ENCODE measurements around the gene CNOT3. TPM values are rescaled to one million over a fixed set of nuclear protein-coding genes. Genes with fewer than 3 reads are reported as not detected.

Gene CNOT3
- total and polyA plus RNA-seq, 2 donors: 7.6 to 27.8 TPM

DNA sequence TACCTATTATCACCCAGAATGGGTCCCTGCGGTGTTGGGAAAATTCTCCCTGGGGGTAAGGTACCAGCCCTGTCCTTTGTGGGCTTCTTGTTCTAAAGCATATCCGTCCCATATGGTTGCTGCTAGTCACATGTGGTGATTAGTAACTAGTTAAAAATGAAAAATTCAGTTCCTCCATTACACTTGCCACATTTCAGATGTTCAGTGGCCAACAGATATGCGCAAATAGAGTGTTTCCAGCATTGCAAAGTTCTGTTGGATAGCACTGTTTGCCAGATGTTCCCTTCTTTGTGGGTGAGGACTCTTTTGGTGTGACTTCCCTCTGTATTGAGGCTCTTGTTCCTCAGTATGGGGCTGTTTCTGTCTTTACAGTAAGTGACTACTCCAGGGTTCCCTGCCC is 3.8 kb downstream of the CNOT3 start:
- H3K27ac ChIP-seq (ENCODE audit: low read depth in 1 of 2, low read length in 1 of 2): no peak overlapping the region
- no peaks in the 10 kb centered on the region for H3K9me3 ChIP-seq (ENCODE audit: control insufficient read depth in 2 of 2, insufficient read depth in 1 of 2, low read length in 1 of 2)
- 96% methylated on average over 3 of the region's 3 CpGs for WGBS
- no peak for DNase-seq (ENCODE audit: low read depth in 6 of 9, low spot score in 9 of 9)
- peaks cover 61 to 70% of the 10 kb centered on the region in 2 donors for H3K36me3 ChIP-seq (ENCODE audit: control insufficient read depth in 2 of 2, insufficient read depth in 2 of 2, low read length in 1 of 2)
- no peak overlapping the region for H3K4me3 ChIP-seq (ENCODE audit: low read length in 2 of 2)
- H3K27me3 ChIP-seq (ENCODE audit: control insufficient read depth in 2 of 2, insufficient read depth in 1 of 2, low read length in 1 of 2): no peaks in the 10 kb centered on the region
- H3K4me1 ChIP-seq (ENCODE audit: control insufficient read depth in 2 of 2, insufficient read depth in 2 of 2, low read length in 2 of 2): peaks cover 21 to 26% of the 10 kb centered on the region in 2 donors

DNA sequence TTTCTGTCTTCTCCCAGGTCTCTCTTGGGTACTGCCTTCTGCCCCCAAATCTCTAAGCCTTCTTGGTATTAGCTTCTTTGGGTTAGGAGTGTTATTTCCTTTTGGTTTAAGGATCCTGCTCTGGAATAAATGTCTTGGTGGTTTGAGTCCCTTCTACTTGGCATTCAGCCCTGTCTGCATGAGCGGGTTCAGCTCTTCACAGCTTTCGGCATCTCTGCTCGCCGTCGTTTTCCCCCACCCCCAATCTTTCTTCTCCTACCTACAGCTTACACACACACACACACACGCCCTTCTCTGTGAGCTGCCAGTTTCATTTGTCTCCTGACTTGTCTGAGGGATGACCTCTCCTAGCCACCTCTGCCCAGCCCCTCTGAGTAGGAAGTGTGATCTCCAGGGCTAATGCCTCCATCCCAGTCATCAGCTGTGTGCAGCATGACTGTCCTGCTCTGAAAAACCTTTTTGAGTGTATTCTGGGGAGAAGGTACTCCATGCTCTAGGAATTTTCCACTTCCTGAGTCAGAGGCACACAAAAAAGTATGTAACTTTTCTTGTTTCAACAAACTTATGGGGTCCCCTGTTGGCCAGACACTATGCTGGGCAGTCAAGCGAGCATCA is 4.7 kb downstream of the CNOT3 start:
- no peak for DNase-seq (ENCODE audit: low read depth in 6 of 9, low spot score in 9 of 9)
- Histone ChIP-seq H3K36me3 (ENCODE audit: control insufficient read depth in 2 of 2, insufficient read depth in 2 of 2, low read length in 1 of 2) (peaks cover 70 to 79% of the 10 kb centered on the region in 2 donors), H3K4me1 (ENCODE audit: control insufficient read depth in 2 of 2, insufficient read depth in 2 of 2, low read length in 2 of 2) (peaks cover 21 to 22% of the 10 kb centered on the region in 2 donors), H3K9me3 (ENCODE audit: control insufficient read depth in 2 of 2, insufficient read depth in 1 of 2, low read length in 1 of 2) (no peaks in the 10 kb centered on the region), H3K27me3 (ENCODE audit: control insufficient read depth in 2 of 2, insufficient read depth in 1 of 2, low read length in 1 of 2) (no peaks in the 10 kb centered on the region), H3K4me3 (ENCODE audit: low read length in 2 of 2) (no peak overlapping the region), H3K27ac (ENCODE audit: low read depth in 1 of 2, low read length in 1 of 2) (no peak overlapping the region)
- WGBS: 90% methylated on average over 7 of the region's 7 CpGs

- H3K4me3 ChIP-seq (ENCODE audit: low read length in 2 of 2): no peak overlapping the region
- no peaks in the 10 kb centered on the region for H3K9me3 ChIP-seq (ENCODE audit: control insufficient read depth in 2 of 2, insufficient read depth in 1 of 2, low read length in 1 of 2)
- 98% methylated on average over 28 of the region's 28 CpGs for WGBS
- no peak for DNase-seq (ENCODE audit: low read depth in 6 of 9, low spot score in 9 of 9)
- H3K36me3 ChIP-seq (ENCODE audit: control insufficient read depth in 2 of 2, insufficient read depth in 2 of 2, low read length in 1 of 2): peaks cover 86 to 97% of the 10 kb centered on the region in 2 donors
- no peak overlapping the region for H3K27ac ChIP-seq (ENCODE audit: low read depth in 1 of 2, low read length in 1 of 2)
- no peaks in the 10 kb centered on the region for H3K27me3 ChIP-seq (ENCODE audit: control insufficient read depth in 2 of 2, insufficient read depth in 1 of 2, low read length in 1 of 2)
- H3K4me1 ChIP-seq (ENCODE audit: control insufficient read depth in 2 of 2, insufficient read depth in 2 of 2, low read length in 2 of 2): peaks cover 0 to 2% of the 10 kb centered on the region in 2 donors
These were observed 8.1 kb downstream of the CNOT3 start for GRCh38 chr19:54145541-54146158.

DNA sequence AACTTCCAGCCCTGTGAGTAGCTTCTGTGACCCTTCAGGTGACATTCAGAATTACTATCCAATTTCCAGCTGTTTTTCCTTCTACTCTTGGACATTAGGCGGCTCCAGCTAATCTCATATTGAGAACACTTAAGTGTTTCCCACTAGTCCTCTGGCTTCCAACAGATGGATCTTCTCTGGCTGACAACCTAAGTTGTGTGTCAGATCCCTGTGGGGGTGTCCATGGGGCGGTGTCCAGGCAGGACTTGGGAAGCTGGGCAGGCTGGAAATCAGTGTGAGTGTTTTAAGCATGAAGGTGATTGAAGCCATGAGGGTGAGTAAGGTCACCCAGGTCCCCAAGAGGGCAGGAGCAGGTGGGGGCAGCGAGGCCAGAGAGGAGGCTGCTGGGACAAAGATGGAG is 10.1 kb downstream of the CNOT3 start:
- Histone ChIP-seq H3K36me3 (ENCODE audit: control insufficient read depth in 2 of 2, insufficient read depth in 2 of 2, low read length in 1 of 2) (peaks cover 92 to 95% of the 10 kb centered on the region in 2 donors), H3K27ac (ENCODE audit: low read depth in 1 of 2, low read length in 1 of 2) (no peak overlapping the region), H3K4me3 (ENCODE audit: low read length in 2 of 2) (no peak overlapping the region), H3K27me3 (ENCODE audit: control insufficient read depth in 2 of 2, insufficient read depth in 1 of 2, low read length in 1 of 2) (no peaks in the 10 kb centered on the region), H3K9me3 (ENCODE audit: control insufficient read depth in 2 of 2, insufficient read depth in 1 of 2, low read length in 1 of 2) (no peaks in the 10 kb centered on the region), H3K4me1 (ENCODE audit: control insufficient read depth in 2 of 2, insufficient read depth in 2 of 2, low read length in 2 of 2) (no peaks in the 10 kb centered on the region)
- WGBS: 98% methylated on average over 3 of the region's 3 CpGs
- no peak for DNase-seq (ENCODE audit: low read depth in 6 of 9, low spot score in 9 of 9)

DNA sequence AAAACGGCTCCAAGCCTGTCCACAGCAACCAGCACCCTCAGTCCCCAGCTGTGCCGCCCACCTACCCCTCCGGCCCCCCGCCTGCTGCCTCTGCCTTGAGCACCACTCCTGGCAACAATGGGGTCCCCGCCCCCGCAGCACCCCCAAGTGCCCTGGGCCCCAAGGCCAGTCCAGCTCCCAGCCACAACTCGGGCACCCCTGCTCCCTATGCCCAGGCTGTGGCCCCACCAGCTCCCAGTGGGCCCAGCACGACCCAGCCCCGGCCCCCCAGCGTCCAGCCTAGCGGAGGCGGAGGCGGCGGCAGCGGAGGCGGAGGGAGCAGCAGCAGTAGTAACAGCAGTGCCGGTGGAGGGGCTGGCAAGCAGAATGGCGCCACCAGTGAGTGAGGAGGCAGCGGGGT is 10.6 kb downstream of the CNOT3 start:
- H3K36me3 ChIP-seq (ENCODE audit: control insufficient read depth in 2 of 2, insufficient read depth in 2 of 2, low read length in 1 of 2): peaks cover 92 to 95% of the 10 kb centered on the region in 2 donors
- 96% methylated on average over 19 of the region's 19 CpGs for WGBS
- no peak overlapping the region for H3K4me3 ChIP-seq (ENCODE audit: low read length in 2 of 2)
- DNase-seq (ENCODE audit: low read depth in 6 of 9, low spot score in 9 of 9): no peak
- no peak overlapping the region for H3K27ac ChIP-seq (ENCODE audit: low read depth in 1 of 2, low read length in 1 of 2)
- H3K9me3 ChIP-seq (ENCODE audit: control insufficient read depth in 2 of 2, insufficient read depth in 1 of 2, low read length in 1 of 2): no peaks in the 10 kb centered on the region
- H3K4me1 ChIP-seq (ENCODE audit: control insufficient read depth in 2 of 2, insufficient read depth in 2 of 2, low read length in 2 of 2): peaks cover 0 to 1% of the 10 kb centered on the region in 2 donors
- H3K27me3 ChIP-seq (ENCODE audit: control insufficient read depth in 2 of 2, insufficient read depth in 1 of 2, low read length in 1 of 2): no peaks in the 10 kb centered on the region

GRCh38 chr19:54149021-54149812 is 11.7 kb downstream of the CNOT3 start:
- H3K27ac ChIP-seq (ENCODE audit: low read depth in 1 of 2, low read length in 1 of 2): peak overlapping the region in 1 of 2 donors; percentile 12
- no peaks in the 10 kb centered on the region for H3K27me3 ChIP-seq (ENCODE audit: control insufficient read depth in 2 of 2, insufficient read depth in 1 of 2, low read length in 1 of 2)
- no peak for DNase-seq (ENCODE audit: low read depth in 6 of 9, low spot score in 9 of 9)
- H3K4me1 ChIP-seq (ENCODE audit: control insufficient read depth in 2 of 2, insufficient read depth in 2 of 2, low read length in 2 of 2): peaks cover 7 to 12% of the 10 kb centered on the region in 2 donors
- H3K36me3 ChIP-seq (ENCODE audit: control insufficient read depth in 2 of 2, insufficient read depth in 2 of 2, low read length in 1 of 2): peaks cover 92 to 95% of the 10 kb centered on the region in 2 donors
- H3K9me3 ChIP-seq (ENCODE audit: control insufficient read depth in 2 of 2, insufficient read depth in 1 of 2, low read length in 1 of 2): no peaks in the 10 kb centered on the region
- H3K4me3 ChIP-seq (ENCODE audit: low read length in 2 of 2): no peak overlapping the region
- WGBS: 89% methylated on average over 12 of the region's 12 CpGs

DNA sequence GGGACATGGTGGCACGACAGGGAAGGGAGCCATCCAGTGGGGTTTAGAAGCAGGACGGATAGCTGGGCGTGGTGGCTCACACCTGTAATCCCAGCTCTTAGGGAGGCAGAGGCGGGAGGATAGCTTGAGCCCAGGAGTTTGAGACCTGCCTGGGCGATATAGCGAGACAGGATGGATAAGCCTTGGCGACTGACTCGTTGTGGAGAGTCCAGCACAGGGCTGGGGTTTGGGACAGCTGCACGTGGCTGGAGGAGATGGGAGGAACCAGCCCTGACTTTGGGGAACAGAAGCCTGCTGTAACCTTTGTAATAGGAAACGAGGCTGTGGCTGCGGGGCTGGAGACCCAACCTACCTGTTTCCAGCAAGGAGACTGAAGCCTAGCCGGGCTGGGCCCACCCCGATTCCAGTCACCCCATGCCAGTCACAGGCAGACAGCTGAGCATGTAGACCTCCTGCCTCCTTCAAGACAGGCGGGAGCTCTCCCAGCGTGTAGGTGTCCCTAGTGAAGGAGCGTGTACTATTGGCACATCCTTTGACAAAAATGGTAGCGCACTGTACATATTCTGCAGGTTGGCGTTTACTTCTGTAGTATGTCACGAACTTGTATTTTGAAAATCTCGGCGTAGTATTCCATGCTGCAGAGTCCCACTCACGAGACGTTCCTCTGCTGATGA is 13.9 kb downstream of the CNOT3 start:
- Histone ChIP-seq H3K4me1 (ENCODE audit: control insufficient read depth in 2 of 2, insufficient read depth in 2 of 2, low read length in 2 of 2) (peaks cover 25 to 35% of the 10 kb centered on the region in 2 donors), H3K27me3 (ENCODE audit: control insufficient read depth in 2 of 2, insufficient read depth in 1 of 2, low read length in 1 of 2) (no peaks in the 10 kb centered on the region)
- WGBS: 96% methylated on average over 23 of the region's 23 CpGs

GRCh38 chr19:54152267-54152666 is 14.7 kb downstream of the CNOT3 start:
- Histone ChIP-seq H3K4me1 (ENCODE audit: control insufficient read depth in 2 of 2, insufficient read depth in 2 of 2, low read length in 2 of 2) (peaks cover 25 to 42% of the 10 kb centered on the region in 2 donors), H3K9me3 (ENCODE audit: control insufficient read depth in 2 of 2, insufficient read depth in 1 of 2, low read length in 1 of 2) (no peaks in the 10 kb centered on the region), H3K27ac (ENCODE audit: low read depth in 1 of 2, low read length in 1 of 2) (no peak overlapping the region), H3K4me3 (ENCODE audit: low read length in 2 of 2) (no peak overlapping the region), H3K36me3 (ENCODE audit: control insufficient read depth in 2 of 2, insufficient read depth in 2 of 2, low read length in 1 of 2) (peaks cover 91 to 92% of the 10 kb centered on the region in 2 donors), H3K27me3 (ENCODE audit: control insufficient read depth in 2 of 2, insufficient read depth in 1 of 2, low read length in 1 of 2) (no peaks in the 10 kb centered on the region)
- WGBS: 98% methylated on average over 12 of the region's 12 CpGs
- DNase-seq (ENCODE audit: low read depth in 6 of 9, low spot score in 9 of 9): no peak

More for the DNA sequence above, 13.9 kb downstream of the CNOT3 start:
- DNase-seq (ENCODE audit: low read depth in 6 of 9, low spot score in 9 of 9): no peak
- H3K36me3 ChIP-seq (ENCODE audit: control insufficient read depth in 2 of 2, insufficient read depth in 2 of 2, low read length in 1 of 2): peaks cover 91 to 92% of the 10 kb centered on the region in 2 donors
- no peaks in the 10 kb centered on the region for H3K9me3 ChIP-seq (ENCODE audit: control insufficient read depth in 2 of 2, insufficient read depth in 1 of 2, low read length in 1 of 2)
- no peak overlapping the region for H3K27ac ChIP-seq (ENCODE audit: low read depth in 1 of 2, low read length in 1 of 2)
- H3K4me3 ChIP-seq (ENCODE audit: low read length in 2 of 2): no peak overlapping the region

Data from thymus (tissue), 11 donors.